Measurements from ENCODE around the gene TCAF1. TPM values are rescaled to one million over a fixed set of nuclear protein-coding genes. Genes with fewer than 3 reads are reported as not detected.

The TCAF1 gene, protein sequence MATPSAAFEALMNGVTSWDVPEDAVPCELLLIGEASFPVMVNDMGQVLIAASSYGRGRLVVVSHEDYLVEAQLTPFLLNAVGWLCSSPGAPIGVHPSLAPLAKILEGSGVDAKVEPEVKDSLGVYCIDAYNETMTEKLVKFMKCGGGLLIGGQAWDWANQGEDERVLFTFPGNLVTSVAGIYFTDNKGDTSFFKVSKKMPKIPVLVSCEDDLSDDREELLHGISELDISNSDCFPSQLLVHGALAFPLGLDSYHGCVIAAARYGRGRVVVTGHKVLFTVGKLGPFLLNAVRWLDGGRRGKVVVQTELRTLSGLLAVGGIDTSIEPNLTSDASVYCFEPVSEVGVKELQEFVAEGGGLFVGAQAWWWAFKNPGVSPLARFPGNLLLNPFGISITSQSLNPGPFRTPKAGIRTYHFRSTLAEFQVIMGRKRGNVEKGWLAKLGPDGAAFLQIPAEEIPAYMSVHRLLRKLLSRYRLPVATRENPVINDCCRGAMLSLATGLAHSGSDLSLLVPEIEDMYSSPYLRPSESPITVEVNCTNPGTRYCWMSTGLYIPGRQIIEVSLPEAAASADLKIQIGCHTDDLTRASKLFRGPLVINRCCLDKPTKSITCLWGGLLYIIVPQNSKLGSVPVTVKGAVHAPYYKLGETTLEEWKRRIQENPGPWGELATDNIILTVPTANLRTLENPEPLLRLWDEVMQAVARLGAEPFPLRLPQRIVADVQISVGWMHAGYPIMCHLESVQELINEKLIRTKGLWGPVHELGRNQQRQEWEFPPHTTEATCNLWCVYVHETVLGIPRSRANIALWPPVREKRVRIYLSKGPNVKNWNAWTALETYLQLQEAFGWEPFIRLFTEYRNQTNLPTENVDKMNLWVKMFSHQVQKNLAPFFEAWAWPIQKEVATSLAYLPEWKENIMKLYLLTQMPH
- 50.0 and 61.5 TPM in 2 replicates for total RNA-seq (ENCODE audit: low replicate concordance)

DNA sequence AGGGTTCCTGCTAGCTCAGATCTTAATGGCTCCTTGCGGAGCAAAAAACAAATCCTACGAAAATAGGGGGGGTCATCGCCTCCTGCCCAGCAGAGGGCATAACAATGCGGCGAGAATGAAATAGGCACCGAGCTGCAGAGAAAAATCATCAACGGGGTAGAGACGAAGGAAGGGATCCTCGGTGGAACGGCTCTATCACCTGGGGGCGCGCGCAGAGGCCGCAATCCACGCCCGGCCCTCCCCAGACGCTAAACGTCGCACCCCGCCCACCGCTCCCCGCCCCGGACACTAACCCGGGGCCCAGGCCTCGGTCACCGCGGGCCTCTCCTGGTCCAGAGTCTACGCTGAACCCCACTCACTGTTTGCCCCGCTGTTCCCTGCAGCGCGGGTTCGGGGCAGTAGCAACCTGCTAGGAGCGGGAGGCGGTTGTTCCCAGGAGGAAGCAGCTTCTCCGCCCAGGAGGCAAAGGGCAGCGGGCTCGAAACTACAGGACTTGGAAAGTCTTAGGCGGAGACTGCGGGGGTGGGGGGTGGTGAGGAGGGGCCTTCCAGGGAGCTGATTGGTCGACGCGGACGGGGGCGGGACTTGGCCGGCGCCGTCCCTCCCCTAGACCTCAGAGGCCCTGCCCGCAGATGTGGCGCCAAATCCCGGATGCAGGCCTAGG is at the start of gene TCAF1:
TSS of gene TCAF1 (minus strand) at position 509 of the 664 bp plus-strand sequence. CDS start 25,568 bp downstream, outside the sequence.
- peak within 1 kb of the TSS; percentile 86 for H3K4me3 ChIP-seq (ENCODE audit: low read depth, low read length)
- TF ChIP-seq, protein P1, sequence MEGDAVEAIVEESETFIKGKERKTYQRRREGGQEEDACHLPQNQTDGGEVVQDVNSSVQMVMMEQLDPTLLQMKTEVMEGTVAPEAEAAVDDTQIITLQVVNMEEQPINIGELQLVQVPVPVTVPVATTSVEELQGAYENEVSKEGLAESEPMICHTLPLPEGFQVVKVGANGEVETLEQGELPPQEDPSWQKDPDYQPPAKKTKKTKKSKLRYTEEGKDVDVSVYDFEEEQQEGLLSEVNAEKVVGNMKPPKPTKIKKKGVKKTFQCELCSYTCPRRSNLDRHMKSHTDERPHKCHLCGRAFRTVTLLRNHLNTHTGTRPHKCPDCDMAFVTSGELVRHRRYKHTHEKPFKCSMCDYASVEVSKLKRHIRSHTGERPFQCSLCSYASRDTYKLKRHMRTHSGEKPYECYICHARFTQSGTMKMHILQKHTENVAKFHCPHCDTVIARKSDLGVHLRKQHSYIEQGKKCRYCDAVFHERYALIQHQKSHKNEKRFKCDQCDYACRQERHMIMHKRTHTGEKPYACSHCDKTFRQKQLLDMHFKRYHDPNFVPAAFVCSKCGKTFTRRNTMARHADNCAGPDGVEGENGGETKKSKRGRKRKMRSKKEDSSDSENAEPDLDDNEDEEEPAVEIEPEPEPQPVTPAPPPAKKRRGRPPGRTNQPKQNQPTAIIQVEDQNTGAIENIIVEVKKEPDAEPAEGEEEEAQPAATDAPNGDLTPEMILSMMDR (IDR thresholded peaks at IDR 0.05; ENCODE audit: insufficient read depth, low read length): peak; percentile 41
- DNase-seq (ENCODE audit: low read depth): peak; percentile 92

DNA sequence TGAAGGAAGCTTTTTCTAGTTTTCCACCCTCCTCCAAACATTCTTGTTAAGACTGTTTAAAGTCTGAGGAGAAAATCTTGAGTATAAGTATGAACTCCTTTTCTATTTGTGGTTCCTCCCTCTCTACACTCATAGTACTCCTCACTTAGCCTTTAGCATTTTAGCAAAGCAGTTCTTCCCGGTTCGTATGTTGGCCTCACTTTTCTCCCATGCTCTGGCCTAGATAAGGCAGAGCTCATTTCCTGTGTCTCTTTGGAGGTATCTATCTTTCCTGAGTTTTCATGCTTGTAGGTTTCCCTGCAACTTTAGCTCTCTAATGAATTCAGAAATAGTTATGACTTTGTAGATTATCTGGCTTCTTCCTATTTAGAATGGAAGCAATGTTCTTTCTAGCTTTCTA is 46.8 kb upstream of the TCAF1 start:
- TF ChIP-seq, protein P1 (IDR thresholded peaks at IDR 0.05; ENCODE audit: insufficient read depth, low read length): no peak
- H3K4me3 ChIP-seq (ENCODE audit: low read depth, low read length): no peak overlapping the region
- no peak for DNase-seq (ENCODE audit: low read depth)

DNA sequence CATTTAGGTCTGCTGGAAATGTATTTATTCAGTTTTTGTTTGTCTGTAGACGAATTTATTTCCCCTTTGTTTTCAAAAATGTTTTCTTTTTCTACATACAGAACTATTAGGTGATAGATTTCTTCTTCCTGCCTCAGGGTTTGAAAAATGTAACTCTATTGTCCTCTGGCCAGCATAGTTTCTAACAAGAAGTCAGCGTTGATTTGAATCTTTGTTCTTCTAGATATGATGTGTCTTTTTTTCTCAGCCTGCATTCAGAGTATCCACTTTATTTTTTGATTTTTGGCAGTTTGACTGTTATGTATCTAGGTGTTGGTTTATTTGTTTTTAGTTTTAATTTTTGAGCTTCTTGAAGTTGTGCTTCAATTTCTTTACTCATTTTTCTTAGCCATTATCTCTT is 45.1 kb upstream of the TCAF1 start:
- no peak overlapping the region for H3K4me3 ChIP-seq (ENCODE audit: low read depth, low read length)
- TF ChIP-seq, protein P1 (IDR thresholded peaks at IDR 0.05; ENCODE audit: insufficient read depth, low read length): no peak
- DNase-seq (ENCODE audit: low read depth): no peak

DNA sequence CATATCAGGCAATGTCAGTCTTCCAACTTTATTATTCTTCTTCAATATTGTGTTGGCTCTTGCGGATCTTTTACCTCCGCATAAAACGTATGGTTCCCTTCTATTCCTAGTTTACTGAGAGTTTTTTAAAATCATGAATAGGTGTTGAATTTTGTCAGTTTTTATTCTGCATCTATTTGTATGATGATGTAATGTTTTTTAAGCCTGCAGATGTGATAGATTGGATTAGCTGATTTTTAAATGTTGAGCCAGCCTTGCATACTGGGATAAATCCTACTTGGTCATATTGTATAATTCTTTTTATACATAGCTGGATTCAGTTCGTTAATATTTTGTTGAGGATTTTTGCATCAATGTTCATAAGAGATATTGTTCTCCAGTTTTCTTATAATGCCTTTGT is 43.4 kb upstream of the TCAF1 start:
- DNase-seq (ENCODE audit: low read depth): no peak
- H3K4me3 ChIP-seq (ENCODE audit: low read depth, low read length): no peak overlapping the region
- TF ChIP-seq, protein P1 (IDR thresholded peaks at IDR 0.05; ENCODE audit: insufficient read depth, low read length): no peak

DNA sequence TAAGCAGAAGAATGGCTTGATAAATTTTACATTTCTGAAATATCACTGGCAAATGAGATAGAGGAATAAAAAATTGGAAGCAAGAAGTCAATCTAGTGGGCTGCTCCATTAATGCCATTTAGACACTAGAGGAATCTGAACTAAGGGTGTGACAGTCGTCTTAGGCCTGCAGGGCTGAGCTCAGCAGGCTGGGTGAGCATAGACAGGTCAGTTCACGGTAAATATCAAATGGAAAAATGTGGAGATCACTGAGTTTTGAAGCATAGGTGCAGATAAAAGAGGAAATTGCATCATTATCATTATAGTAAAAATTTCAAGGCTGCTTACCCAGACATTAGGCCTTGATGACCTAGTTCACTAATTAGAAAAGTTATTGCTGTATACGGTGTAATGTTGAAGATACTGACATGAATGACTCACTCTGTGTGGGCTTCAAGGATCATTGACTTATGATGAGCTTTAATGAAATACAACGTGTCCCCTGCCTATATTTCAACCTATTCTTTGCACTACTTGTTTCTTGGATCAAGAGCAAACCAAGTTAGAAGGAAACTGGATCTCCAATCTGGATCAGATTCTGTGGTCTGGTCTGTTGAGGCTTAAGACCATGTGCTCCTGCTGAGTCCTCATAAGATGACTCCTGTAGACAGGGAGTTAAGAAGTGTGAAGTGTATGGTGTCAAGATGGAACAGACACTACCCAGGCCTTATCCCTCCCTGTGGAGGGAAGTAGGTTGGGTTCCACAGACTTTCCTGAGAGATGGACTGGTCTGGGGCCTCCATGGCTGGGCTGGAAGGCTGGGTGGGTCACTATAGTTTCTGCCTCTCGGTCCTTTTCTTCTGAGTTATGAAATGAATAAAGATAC is 36.6 kb upstream of the TCAF1 start:
- H3K4me3 ChIP-seq (ENCODE audit: low read depth, low read length): no peak overlapping the region
- DNase-seq (ENCODE audit: low read depth): no peak
- TF ChIP-seq, protein P1 (IDR thresholded peaks at IDR 0.05; ENCODE audit: insufficient read depth, low read length): no peak

All from fibroblast of the aortic adventitia (primary cell).